Measurements from ENCODE around the gene SIK3.

The SIK3 gene

GRCh38 chr11:116833816-116834534 lies 264.3 kb downstream of the SIK3 start:
- DNase-seq = no peak

DNA sequence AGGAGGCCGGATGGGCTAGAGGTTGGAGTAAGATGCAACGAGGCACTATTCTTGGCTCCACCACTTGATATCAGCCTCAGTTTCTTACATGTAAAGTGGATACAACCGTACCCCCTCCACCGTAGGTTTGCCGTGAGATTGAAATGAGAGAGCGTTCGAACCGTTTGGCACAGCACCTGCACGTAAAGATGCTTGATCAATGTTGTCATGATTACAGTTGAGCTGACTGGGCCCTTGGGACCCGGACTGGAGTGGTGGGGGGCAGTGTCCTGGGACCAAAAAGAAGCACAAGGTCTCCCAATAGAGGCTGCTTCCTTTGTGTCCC lies 264.8 kb downstream of the SIK3 start:
- no peak for DNase-seq

DNA sequence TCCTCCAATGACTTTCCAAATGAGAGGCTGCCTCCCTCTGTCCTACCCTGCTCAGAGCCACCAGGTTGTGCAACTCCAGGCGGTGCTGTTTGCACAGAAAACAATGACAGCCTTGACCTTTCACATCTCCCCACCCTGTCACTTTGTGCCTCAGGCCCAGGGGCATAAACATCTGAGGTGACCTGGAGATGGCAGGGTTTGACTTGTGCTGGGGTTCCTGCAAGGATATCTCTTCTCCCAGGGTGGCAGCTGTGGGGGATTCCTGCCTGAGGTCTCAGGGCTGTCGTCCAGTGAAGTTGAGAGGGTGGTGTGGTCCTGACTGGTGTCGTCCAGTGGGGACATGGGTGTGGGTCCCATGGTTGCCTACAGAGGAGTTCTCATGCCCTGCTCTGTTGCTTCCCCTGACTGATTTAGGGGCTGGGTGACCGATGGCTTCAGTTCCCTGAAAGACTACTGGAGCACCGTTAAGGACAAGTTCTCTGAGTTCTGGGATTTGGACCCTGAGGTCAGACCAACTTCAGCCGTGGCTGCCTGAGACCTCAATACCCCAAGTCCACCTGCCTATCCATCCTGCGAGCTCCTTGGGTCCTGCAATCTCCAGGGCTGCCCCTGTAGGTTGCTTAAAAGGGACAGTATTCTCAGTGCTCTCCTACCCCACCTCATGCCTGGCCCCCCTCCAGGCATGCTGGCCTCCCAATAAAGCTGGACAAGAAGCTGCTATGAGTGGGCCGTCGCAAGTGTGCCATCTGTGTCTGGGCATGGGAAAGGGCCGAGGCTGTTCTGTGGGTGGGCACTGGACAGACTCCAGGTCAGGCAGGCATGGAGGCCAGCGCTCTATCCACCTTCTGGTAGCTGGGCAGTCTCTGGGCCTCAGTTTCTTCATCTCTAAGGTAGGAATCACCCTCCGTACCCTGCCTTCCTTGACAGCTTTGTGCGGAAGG lies 265.6 kb downstream of the SIK3 start:
- no peak for DNase-seq

DNA sequence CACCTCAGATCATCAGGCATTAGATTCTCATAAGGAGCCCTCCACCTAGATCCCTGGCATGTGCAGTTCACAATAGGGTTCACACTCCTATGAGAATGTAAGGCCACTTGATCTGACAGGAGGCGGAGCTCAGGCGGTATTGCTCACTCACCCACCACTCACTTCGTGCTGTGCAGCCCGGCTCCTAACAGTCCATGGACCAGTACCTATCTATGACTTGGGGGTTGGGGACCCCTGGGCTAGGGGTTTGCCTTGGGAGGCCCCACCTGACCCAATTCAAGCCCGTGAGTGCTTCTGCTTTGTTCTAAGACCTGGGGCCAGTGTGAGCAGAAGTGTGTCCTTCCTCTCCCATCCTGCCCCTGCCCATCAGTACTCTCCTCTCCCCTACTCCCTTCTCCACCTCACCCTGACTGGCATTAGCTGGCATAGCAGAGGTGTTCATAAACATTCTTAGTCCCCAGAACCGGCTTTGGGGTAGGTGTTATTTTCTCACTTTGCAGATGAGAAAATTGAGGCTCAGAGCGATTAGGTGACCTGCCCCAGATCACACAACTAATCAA lies 266.4 kb downstream of the SIK3 start:
- DNase-seq = no peak

GRCh38 chr11:116830184-116830912 lies 267.9 kb downstream of the SIK3 start:
- DNase-seq = no peak

DNA sequence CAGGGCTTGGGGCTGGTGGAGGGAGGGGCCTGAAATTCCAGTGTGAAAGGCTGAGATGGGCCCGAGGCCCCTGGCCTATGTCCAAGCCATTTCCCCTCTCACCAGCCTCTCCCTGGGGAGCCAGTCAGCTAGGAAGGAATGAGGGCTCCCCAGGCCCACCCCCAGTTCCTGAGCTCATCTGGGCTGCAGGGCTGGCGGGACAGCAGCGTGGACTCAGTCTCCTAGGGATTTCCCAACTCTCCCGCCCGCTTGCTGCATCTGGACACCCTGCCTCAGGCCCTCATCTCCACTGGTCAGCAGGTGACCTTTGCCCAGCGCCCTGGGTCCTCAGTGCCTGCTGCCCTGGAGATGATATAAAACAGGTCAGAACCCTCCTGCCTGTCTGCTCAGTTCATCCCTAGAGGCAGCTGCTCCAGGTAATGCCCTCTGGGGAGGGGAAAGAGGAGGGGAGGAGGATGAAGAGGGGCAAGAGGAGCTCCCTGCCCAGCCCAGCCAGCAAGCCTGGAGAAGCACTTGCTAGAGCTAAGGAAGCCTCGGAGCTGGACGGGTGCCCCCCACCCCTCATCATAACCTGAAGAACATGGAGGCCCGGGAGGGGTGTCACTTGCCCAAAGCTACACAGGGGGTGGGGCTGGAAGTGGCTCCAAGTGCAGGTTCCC lies 268.6 kb downstream of the SIK3 start, which contains the start of gene APOC3:
Gene APOC3 (plus strand): TSS at position 383 of the 659 bp plus-strand sequence. CDS start 676 bp downstream, outside the sequence.
- no peak for DNase-seq

GRCh38 chr11:116828632-116829524 lies 269.4 kb downstream of the SIK3 start:
- no peak for DNase-seq

GRCh38 chr11:116827461-116827860 lies 270.8 kb downstream of the SIK3 start:
- DNase-seq = no peak

GRCh38 chr11:116826751-116827431 lies 271.3 kb downstream of the SIK3 start:
- no peak for DNase-seq

GRCh38 chr11:116825854-116826750 lies 272.1 kb downstream of the SIK3 start:
- DNase-seq = no peak

GRCh38 chr11:116825434-116825833 lies 272.8 kb downstream of the SIK3 start:
- no peak for DNase-seq

- DNase-seq = no peak
These were observed 275.0 kb downstream of the SIK3 start, which contains the start of gene APOA4 for GRCh38 chr11:116823031-116823843. APOA4 (minus strand) TSS chr11:116823304; CDS start chr11:116823191, 113 bp downstream.

- no peak for DNase-seq
These were observed 275.7 kb downstream of the SIK3 start for GRCh38 chr11:116822575-116822974.

DNA sequence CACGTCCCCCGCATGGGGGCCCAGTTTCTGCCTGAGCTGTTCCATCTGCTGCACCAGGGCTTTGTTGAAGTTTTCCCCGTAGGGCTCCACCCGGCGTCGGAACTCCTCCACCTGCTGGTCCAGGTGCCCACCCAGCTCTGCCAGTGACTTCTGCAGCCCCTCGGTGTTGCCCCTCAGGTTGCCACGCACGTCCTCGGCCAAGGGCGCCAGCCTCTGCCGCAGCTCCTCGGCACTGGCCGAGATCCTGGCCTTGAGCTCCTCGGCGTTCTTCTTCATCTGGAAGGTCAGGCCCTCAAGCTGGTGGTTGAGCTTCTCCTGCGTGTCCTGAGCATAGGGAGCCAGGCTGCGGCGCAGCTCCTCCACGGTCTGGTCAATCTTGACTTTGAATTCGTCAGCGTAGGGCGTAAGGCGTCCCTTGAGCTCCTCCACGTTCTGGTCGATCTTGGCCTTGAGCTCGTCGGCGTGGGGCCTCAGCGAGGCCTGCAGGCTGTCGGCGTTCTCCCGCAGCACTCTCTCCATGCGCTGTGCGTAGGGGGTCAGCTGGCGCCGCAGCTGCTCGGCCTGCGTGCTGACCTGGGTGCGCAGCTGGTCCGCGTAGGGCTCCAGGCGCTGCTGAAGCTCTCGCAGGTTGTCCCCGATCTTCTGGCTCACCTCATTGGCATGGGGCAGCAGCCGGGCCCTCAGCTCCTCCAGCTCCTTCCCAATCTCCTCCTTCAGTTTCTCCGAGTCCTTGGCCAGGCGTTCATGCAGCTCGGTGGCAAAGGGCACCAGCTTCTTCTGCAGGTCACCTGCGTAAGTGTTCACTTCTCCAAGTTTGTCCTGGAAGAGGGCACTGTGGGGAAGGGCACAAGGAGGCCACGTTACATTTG lies 276.9 kb downstream of the SIK3 start:
- DNase-seq = no peak

- DNase-seq = no peak
These were observed 279.2 kb downstream of the SIK3 start for GRCh38 chr11:116819049-116819448.

DNA sequence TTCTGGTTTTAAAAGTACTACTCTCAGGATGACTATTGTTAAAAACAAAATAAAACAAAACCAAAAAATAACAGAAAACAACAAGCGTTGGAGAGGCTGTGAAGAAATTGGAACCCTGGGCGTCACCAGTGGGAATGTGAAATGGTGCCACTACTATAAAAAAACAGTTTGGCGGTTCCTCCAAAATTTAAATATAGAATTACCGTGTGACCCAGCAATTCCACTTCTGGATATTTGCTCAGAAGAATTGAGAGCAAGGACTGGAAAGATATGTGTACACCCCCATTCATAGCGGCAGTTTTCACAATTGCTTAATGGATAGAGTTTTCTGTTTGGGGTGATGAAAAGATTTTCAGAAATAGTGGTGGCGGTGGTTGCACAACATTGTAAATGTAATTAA lies 283.7 kb downstream of the SIK3 start:
- DNase-seq = no peak

GRCh38 chr11:116813781-116814471 lies 284.3 kb downstream of the SIK3 start:
- DNase-seq = no peak
